Erythroblast (primary cell): Measurements from ENCODE around the gene MBTD1.

Source experiments
- GATA1 ChIP-seq: IDR thresholded peaks from 2 replicates; pipeline ENCODE4 v1.6.1; 2011; ENCODE audit warnings: low read depth, mild to moderate bottlenecking, control low read depth, low read length, moderate library complexity
- POLR2A ChIP-seq: IDR thresholded peaks from 2 replicates; pipeline ENCODE4 v1.6.1; 2011; ENCODE audit warnings: mild to moderate bottlenecking, low read length

GRCh38 chr17:51258756-51259563 lies 889 bp downstream of the MBTD1 start:
- TF ChIP-seq POLR2A (no peak), GATA1 (no peak)
